SK-N-SH treated with all-trans-retinoic acid at 6 μM for 48 hours (cell line): ENCODE data around the gene MOSMO.

ENCODE experiments used
- ARNTL ChIP-seq: fragments of 450-650 bp; formaldehyde crosslinking; IDR thresholded peaks from 2 replicates; pipeline ENCODE4 v1.5.0; 2020; ENCODE audit warnings: low read depth, mild to moderate bottlenecking, moderate library complexity, borderline replicate concordance
- BACH2 ChIP-seq: fragments of 250-450 bp; sonication (Bioruptor Pico); IDR thresholded peaks from 2 replicates; pipeline ENCODE4 v1.9.0; 2021; ENCODE audit warnings: mild to moderate bottlenecking, borderline replicate concordance
- GLIS3 ChIP-seq: fragments of 250-450 bp; sonication (Bioruptor Pico); IDR thresholded peaks from 2 replicates; pipeline ENCODE4 v1.5.0; 2020; ENCODE audit warnings: mild to moderate bottlenecking, moderate library complexity
- OSR1 ChIP-seq: fragments of 250-450 bp; sonication (Bioruptor Pico); IDR thresholded peaks from 2 replicates; pipeline ENCODE4 v1.8.0; 2022; ENCODE audit warnings: moderate library complexity, mild to moderate bottlenecking, inconsistent platforms
- RARB ChIP-seq: fragments of 250-450 bp; sonication (Bioruptor Pico); IDR thresholded peaks from 2 replicates; pipeline ENCODE4 v1.8.0; 2021; ENCODE audit warnings: mild to moderate bottlenecking, moderate library complexity
- SNAI2 ChIP-seq: fragments of 250-450 bp; sonication (Bioruptor Pico); IDR thresholded peaks from 2 replicates; pipeline ENCODE4 v1.5.0; 2020; ENCODE audit warnings: mild to moderate bottlenecking, moderate library complexity
- TCF4 ChIP-seq: fragments of 250-450 bp; sonication (Bioruptor Pico); IDR thresholded peaks from 2 replicates; pipeline ENCODE4 v1.8.0; 2021; ENCODE audit warnings: mild to moderate bottlenecking, moderate library complexity, borderline replicate concordance
- ZFP3 ChIP-seq: fragments of 250-450 bp; sonication (Bioruptor Pico); IDR thresholded peaks from 2 replicates; pipeline ENCODE4 v1.5.0; 2020; ENCODE audit warnings: mild to moderate bottlenecking, moderate library complexity
- ZNF8 ChIP-seq: fragments of 450-650 bp; formaldehyde crosslinking; IDR thresholded peaks from 2 replicates; pipeline ENCODE4 v1.5.0; 2020; ENCODE audit warnings: mild to moderate bottlenecking, moderate library complexity
- TF ChIP-seq, protein P1 (sequence below): fragments of 250-450 bp; sonication (Bioruptor Pico); IDR thresholded peaks from 2 replicates; pipeline ENCODE4 v1.8.0; 2020; ENCODE audit warnings: mild to moderate bottlenecking, moderate library complexity, borderline replicate concordance
- TF ChIP-seq, protein P2 (sequence below): fragments of 250-450 bp; sonication (Bioruptor Pico); IDR thresholded peaks from 2 replicates; pipeline ENCODE4 v1.5.0; 2020; ENCODE audit warnings: mild to moderate bottlenecking, moderate library complexity
- TF ChIP-seq, protein P3 (sequence below): fragments of 250-450 bp; sonication (Bioruptor Pico); IDR thresholded peaks from 2 replicates; pipeline ENCODE4 v1.5.1; 2020; ENCODE audit warnings: low read depth, mild to moderate bottlenecking, moderate library complexity

DNA sequence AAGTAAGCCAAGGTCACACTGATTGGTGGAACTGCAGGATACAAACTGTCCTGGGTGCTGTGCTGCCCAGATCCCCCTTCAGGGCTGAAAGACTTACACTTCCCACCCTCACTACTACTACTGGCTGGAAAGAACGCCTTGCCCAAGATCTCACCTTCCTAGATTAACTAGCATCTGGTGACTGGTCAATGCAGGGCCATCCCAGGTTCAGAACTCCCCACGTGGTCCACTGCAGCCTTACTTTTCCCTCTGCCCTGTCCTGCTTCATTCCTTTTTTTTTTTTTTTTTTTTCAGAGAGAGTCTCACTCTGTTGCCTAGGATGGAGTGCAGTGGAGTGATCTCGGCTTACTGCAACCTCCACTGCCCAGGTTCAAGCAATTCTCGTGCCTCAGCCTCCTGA is 4.7 kb upstream of the MOSMO start:
- TF ChIP-seq, protein P1, sequence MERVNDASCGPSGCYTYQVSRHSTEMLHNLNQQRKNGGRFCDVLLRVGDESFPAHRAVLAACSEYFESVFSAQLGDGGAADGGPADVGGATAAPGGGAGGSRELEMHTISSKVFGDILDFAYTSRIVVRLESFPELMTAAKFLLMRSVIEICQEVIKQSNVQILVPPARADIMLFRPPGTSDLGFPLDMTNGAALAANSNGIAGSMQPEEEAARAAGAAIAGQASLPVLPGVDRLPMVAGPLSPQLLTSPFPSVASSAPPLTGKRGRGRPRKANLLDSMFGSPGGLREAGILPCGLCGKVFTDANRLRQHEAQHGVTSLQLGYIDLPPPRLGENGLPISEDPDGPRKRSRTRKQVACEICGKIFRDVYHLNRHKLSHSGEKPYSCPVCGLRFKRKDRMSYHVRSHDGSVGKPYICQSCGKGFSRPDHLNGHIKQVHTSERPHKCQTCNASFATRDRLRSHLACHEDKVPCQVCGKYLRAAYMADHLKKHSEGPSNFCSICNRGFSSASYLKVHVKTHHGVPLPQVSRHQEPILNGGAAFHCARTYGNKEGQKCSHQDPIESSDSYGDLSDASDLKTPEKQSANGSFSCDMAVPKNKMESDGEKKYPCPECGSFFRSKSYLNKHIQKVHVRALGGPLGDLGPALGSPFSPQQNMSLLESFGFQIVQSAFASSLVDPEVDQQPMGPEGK (CRISPR knock-in tag) = no peak
- no peak for TF ChIP-seq ZNF8 (CRISPR knock-in tag)
- no peak for TF ChIP-seq OSR1 (CRISPR knock-in tag)
- TF ChIP-seq ARNTL = no peak
- TF ChIP-seq BACH2 (CRISPR knock-in tag) = no peak
- no peak for TF ChIP-seq RARB (CRISPR knock-in tag)
- no peak for TF ChIP-seq TCF4 (CRISPR knock-in tag)
- TF ChIP-seq, protein P2, sequence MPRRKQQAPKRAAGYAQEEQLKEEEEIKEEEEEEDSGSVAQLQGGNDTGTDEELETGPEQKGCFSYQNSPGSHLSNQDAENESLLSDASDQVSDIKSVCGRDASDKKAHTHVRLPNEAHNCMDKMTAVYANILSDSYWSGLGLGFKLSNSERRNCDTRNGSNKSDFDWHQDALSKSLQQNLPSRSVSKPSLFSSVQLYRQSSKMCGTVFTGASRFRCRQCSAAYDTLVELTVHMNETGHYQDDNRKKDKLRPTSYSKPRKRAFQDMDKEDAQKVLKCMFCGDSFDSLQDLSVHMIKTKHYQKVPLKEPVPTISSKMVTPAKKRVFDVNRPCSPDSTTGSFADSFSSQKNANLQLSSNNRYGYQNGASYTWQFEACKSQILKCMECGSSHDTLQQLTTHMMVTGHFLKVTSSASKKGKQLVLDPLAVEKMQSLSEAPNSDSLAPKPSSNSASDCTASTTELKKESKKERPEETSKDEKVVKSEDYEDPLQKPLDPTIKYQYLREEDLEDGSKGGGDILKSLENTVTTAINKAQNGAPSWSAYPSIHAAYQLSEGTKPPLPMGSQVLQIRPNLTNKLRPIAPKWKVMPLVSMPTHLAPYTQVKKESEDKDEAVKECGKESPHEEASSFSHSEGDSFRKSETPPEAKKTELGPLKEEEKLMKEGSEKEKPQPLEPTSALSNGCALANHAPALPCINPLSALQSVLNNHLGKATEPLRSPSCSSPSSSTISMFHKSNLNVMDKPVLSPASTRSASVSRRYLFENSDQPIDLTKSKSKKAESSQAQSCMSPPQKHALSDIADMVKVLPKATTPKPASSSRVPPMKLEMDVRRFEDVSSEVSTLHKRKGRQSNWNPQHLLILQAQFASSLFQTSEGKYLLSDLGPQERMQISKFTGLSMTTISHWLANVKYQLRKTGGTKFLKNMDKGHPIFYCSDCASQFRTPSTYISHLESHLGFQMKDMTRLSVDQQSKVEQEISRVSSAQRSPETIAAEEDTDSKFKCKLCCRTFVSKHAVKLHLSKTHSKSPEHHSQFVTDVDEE (CRISPR knock-in tag) = no peak
- no peak for TF ChIP-seq ZFP3 (CRISPR knock-in tag)
- TF ChIP-seq GLIS3 (CRISPR knock-in tag) = no peak
- TF ChIP-seq, protein P3, sequence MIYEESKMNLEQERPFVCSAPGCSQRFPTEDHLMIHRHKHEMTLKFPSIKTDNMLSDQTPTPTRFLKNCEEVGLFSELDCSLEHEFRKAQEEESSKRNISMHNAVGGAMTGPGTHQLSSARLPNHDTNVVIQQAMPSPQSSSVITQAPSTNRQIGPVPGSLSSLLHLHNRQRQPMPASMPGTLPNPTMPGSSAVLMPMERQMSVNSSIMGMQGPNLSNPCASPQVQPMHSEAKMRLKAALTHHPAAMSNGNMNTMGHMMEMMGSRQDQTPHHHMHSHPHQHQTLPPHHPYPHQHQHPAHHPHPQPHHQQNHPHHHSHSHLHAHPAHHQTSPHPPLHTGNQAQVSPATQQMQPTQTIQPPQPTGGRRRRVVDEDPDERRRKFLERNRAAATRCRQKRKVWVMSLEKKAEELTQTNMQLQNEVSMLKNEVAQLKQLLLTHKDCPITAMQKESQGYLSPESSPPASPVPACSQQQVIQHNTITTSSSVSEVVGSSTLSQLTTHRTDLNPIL (CRISPR knock-in tag) = no peak
- no peak for TF ChIP-seq SNAI2
